Measurements from ENCODE around the gene EIF1. TPM values are rescaled to one million over a fixed set of nuclear protein-coding genes. Genes with fewer than 3 reads are reported as not detected.

EIF1 gene
- total RNA-seq, 1 experiment from 2014 or later: 651 TPM

GRCh38 chr17:41638941-41639340 lies 49.7 kb upstream of the EIF1 start:
- H4K91ac ChIP-seq (ENCODE audit: insufficient read length, low read depth, low read length): no peak overlapping the region
- no peaks in the 10 kb centered on the region for H3K27me3 ChIP-seq (ENCODE audit: insufficient read depth, low read length)
- no CpG with 5 or more reads among the region's 6 CpGs for WGBS (ENCODE audit: extremely low coverage, insufficient read length, low lambda C conversion rate)

More at GRCh38 chr17:41638941-41639340, 49.7 kb upstream of the EIF1 start:
- Histone ChIP-seq H3K9me3 (ENCODE audit: control insufficient read depth, low read depth, low read length) (no peaks in the 10 kb centered on the region), H3K23me2 (ENCODE audit: insufficient read length, low read depth, low read length, poor library complexity, severe bottlenecking) (no peaks in the 10 kb centered on the region), H2BK15ac (ENCODE audit: low read depth, low read length) (no peak overlapping the region), H2AFZ (ENCODE audit: low read length) (no peak overlapping the region), H4K5ac (ENCODE audit: insufficient read length, low read depth, low read length) (no peak overlapping the region), H2BK20ac (ENCODE audit: low read depth, low read length, poor library complexity, severe bottlenecking) (no peak overlapping the region), H2BK5ac (ENCODE audit: insufficient read length, low read length) (no peak overlapping the region), H3K79me2 (ENCODE audit: insufficient read depth, low read length) (no peaks in the 10 kb centered on the region), H3K4me1 (ENCODE audit: insufficient read depth, low read length) (no peaks in the 10 kb centered on the region), H3K14ac (ENCODE audit: insufficient read depth, low read length) (no peak overlapping the region; the same call in 1 of the 2 replicates), H3K4me2 (ENCODE audit: insufficient read depth, insufficient read length, low read length) (no peak overlapping the region), H2BK12ac (ENCODE audit: insufficient read length, low read depth, low read length) (no peak overlapping the region), H4K8ac (replicated peaks; ENCODE audit: insufficient read length, low read depth, low read length) (no peak overlapping the region), H3K9ac (ENCODE audit: extremely low read depth, insufficient read length, low read length) (no peak overlapping the region), H3K18ac (ENCODE audit: insufficient read length, low read depth, low read length) (no peak overlapping the region), H3K4ac (ENCODE audit: low read depth, low read length) (no peak overlapping the region), H3K27ac (ENCODE audit: insufficient read length, low read depth, low read length) (no peak overlapping the region), H3T11ph (ENCODE audit: low read length) (no peak overlapping the region), H2BK120ac (ENCODE audit: low read depth, low read length, poor library complexity, severe bottlenecking) (no peak overlapping the region), H4K20me1 (ENCODE audit: control insufficient read depth, insufficient read depth, insufficient read length) (no peaks in the 10 kb centered on the region), H2AK5ac (ENCODE audit: insufficient read length, low read length) (no peak overlapping the region), H3K79me1 (ENCODE audit: insufficient read depth, low read depth, low read length, poor library complexity, severe bottlenecking) (no peaks in the 10 kb centered on the region), H3K56ac (ENCODE audit: insufficient read length, low read depth, low read length) (no peak overlapping the region), H3K23ac (ENCODE audit: insufficient read length, low read depth, low read length) (no peak overlapping the region)
- Mint-ChIP-seq H3K27ac (no peak overlapping the region), H3K4me1 (peaks cover 9 to 15% of the 10 kb centered on the region in 2 experiments), H3K9me3 (no peaks in the 10 kb centered on the region), H3K4me3 (no peak overlapping the region), H3K36me3 (ENCODE audit: insufficient read depth in 1 of 3, low read depth in 3 of 3) (no peaks in the 10 kb centered on the region), H3K27me3 (ENCODE audit: low read depth) (no peaks in the 10 kb centered on the region; the same call in 1 of the 2 replicates)
- no peak for DNase-seq
- TF ChIP-seq CTCF (conservative IDR thresholded peaks at IDR 0.05): no peak
